Loucy (cell line): ENCODE measurements around the gene RGS6.

ENCODE experiments used
- CTCF ChIP-seq: fragments of 200-600 bp; sonication (generic); conservative IDR thresholded peaks from 2 replicates; pipeline ENCODE4 v1.5.1; 2014; ENCODE audit warnings: mild to moderate bottlenecking, antibody characterized with exemption, low read length
- EZH2phosphoT487 ChIP-seq: fragments of 200-600 bp; IDR thresholded peaks from 2 replicates; pipeline ENCODE4 v1.6.1; 2018; ENCODE audit warnings: antibody characterized with exemption, mild to moderate bottlenecking, moderate library complexity, borderline replicate concordance

GRCh38 chr14:72165229-72165698, 233.0 kb downstream of the RGS6 start:
- TF ChIP-seq CTCF (no peak), EZH2phosphoT487 (no peak)
